Erythroblast (primary cell): ENCODE measurements around the gene HGF.

ENCODE experiments used
- GATA1 ChIP-seq: IDR thresholded peaks from 2 replicates; pipeline ENCODE4 v1.6.1; 2011; ENCODE audit warnings: low read depth, mild to moderate bottlenecking, control low read depth, low read length, moderate library complexity
- POLR2A ChIP-seq: IDR thresholded peaks from 2 replicates; pipeline ENCODE4 v1.6.1; 2011; ENCODE audit warnings: mild to moderate bottlenecking, low read length

GRCh38 chr7:81802251-81802650 lies 32.4 kb upstream of the HGF start:
- no peak for TF ChIP-seq GATA1
- no peak for TF ChIP-seq POLR2A
